Measurements from ENCODE around the gene RAB31. TPM values are rescaled to one million over a fixed set of nuclear protein-coding genes. Genes with fewer than 3 reads are reported as not detected.

The RAB31 gene
- total RNA-seq, 4 donors from 2014 or later: 22.9 to 98.1 (median 34.3) TPM

- H3K36me3 ChIP-seq: no peaks in the 10 kb centered on the region
- intact Hi-C loops (cut with DNase I; ENCODE audit: low total_unique reads): no loop called here
- no peaks in the 10 kb centered on the region for H3K27me3 ChIP-seq
- no peaks in the 10 kb centered on the region for H3K4me1 ChIP-seq
- no peak for TF ChIP-seq POLR2A (IDR thresholded peaks at IDR 0.05)
- TF ChIP-seq, protein P1, sequence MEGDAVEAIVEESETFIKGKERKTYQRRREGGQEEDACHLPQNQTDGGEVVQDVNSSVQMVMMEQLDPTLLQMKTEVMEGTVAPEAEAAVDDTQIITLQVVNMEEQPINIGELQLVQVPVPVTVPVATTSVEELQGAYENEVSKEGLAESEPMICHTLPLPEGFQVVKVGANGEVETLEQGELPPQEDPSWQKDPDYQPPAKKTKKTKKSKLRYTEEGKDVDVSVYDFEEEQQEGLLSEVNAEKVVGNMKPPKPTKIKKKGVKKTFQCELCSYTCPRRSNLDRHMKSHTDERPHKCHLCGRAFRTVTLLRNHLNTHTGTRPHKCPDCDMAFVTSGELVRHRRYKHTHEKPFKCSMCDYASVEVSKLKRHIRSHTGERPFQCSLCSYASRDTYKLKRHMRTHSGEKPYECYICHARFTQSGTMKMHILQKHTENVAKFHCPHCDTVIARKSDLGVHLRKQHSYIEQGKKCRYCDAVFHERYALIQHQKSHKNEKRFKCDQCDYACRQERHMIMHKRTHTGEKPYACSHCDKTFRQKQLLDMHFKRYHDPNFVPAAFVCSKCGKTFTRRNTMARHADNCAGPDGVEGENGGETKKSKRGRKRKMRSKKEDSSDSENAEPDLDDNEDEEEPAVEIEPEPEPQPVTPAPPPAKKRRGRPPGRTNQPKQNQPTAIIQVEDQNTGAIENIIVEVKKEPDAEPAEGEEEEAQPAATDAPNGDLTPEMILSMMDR (IDR thresholded peaks at IDR 0.05): no peak
- DNase-seq: no peak
- H3K27ac ChIP-seq: peak overlapping the region in 1 of 2 donors; percentile 50
- H3K4me3 ChIP-seq: no peak overlapping the region
- H3K9me3 ChIP-seq: no peaks in the 10 kb centered on the region
Observed at GRCh38 chr18:9732031-9732430, 23.9 kb downstream of the RAB31 start.

DNA sequence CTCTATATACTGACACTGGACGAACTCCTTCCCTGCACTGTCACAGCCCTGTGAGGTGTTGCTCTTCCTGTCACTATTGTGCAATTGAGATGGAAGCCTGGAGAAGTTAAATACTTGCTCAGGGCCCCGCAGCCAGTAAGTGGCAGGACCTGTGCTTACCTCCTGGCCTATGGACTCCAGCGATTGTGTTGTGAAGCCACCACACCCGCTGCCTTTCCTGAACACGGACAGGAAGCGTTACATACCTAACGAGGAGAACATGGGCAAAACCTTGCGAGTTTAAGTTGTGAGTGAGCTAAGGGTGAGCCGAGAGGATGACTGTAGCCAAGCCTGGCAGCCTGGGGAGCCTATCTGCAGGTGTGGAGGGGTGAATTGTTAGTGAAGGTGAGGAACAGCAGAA is 26.1 kb downstream of the RAB31 start:
- intact Hi-C loops (cut with DNase I; ENCODE audit: low total_unique reads): no loop called here
- Histone ChIP-seq H3K4me1 (no peaks in the 10 kb centered on the region), H3K9me3 (no peaks in the 10 kb centered on the region), H3K27ac (no peak overlapping the region), H3K4me3 (no peak overlapping the region), H3K27me3 (no peaks in the 10 kb centered on the region), H3K36me3 (no peaks in the 10 kb centered on the region)
- no peak for DNase-seq
- TF ChIP-seq POLR2A (IDR thresholded peaks at IDR 0.05): no peak
- TF ChIP-seq, protein P1 (IDR thresholded peaks at IDR 0.05): no peak

DNA sequence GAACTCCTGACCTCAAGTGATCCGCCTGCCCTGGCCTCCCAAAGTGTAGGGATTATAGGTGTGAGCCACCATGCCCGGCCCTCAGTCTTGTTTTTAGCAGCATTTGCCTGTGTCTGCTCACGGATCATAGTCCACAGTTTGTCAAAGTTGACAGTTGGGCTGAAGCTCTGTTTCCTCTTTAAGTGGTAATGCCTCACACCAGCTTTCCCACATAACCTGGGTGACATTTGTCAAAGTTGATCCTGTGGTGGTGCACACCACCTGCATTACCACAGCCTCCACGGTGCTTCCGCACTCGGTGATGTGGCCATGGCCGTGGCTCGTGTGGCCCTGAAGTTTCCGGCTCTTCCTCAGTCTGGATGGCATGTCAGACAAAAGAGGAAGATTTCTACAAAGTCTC is 27.1 kb downstream of the RAB31 start:
- Histone ChIP-seq H3K9me3 (no peaks in the 10 kb centered on the region), H3K36me3 (no peaks in the 10 kb centered on the region), H3K27ac (no peak overlapping the region), H3K4me1 (no peaks in the 10 kb centered on the region), H3K4me3 (no peak overlapping the region), H3K27me3 (no peaks in the 10 kb centered on the region)
- TF ChIP-seq, protein P1 (IDR thresholded peaks at IDR 0.05): no peak
- no peak for TF ChIP-seq POLR2A (IDR thresholded peaks at IDR 0.05)
- intact Hi-C loops (cut with DNase I; ENCODE audit: low total_unique reads): no loop called here
- no peak for DNase-seq

GRCh38 chr18:9735879-9736278 is 27.8 kb downstream of the RAB31 start:
- no peak overlapping the region for H3K4me3 ChIP-seq
- no peak for DNase-seq
- intact Hi-C loops (cut with DNase I; ENCODE audit: low total_unique reads): no loop called here
- H3K4me1 ChIP-seq: no peaks in the 10 kb centered on the region
- TF ChIP-seq, protein P1 (IDR thresholded peaks at IDR 0.05): no peak
- TF ChIP-seq POLR2A (IDR thresholded peaks at IDR 0.05): no peak
- H3K27me3 ChIP-seq: no peaks in the 10 kb centered on the region
- H3K36me3 ChIP-seq: no peaks in the 10 kb centered on the region
- no peak overlapping the region for H3K27ac ChIP-seq
- no peaks in the 10 kb centered on the region for H3K9me3 ChIP-seq

GRCh38 chr18:9736286-9736835 is 28.3 kb downstream of the RAB31 start:
- no peak for DNase-seq
- intact Hi-C loops (cut with DNase I; ENCODE audit: low total_unique reads): no loop called here
- Histone ChIP-seq H3K9me3 (no peaks in the 10 kb centered on the region), H3K4me3 (no peak overlapping the region), H3K27me3 (no peaks in the 10 kb centered on the region), H3K36me3 (no peaks in the 10 kb centered on the region), H3K4me1 (no peaks in the 10 kb centered on the region), H3K27ac (no peak overlapping the region)
- TF ChIP-seq, protein P1 (IDR thresholded peaks at IDR 0.05): no peak
- TF ChIP-seq POLR2A (IDR thresholded peaks at IDR 0.05): no peak

Measured in uterus (tissue), 4 donors.